NCI-H748 (cell line): Measurements from ENCODE around the gene COPZ2.
A peak's percentile ranks its signal among the peaks of the same experiment; 100 is the strongest.
"Not testable (repeated sequence)": the region's sequence is repeated elsewhere in the genome, so short reads cannot be mapped to it uniquely, and the experiment has no call there.

ENCODE experiments used
- DNase-seq: peaks from one replicate; lab custom pipeline; 2025; ENCODE audit not compliant: unreplicated experiment; lab: John Stamatoyannopoulos, UW

Gene COPZ2

GRCh38 chr17:48010193-48010592 is 27.4 kb downstream of the COPZ2 start:
- DNase-seq = no peak

GRCh38 chr17:48006936-48007709 is 30.5 kb downstream of the COPZ2 start:
- DNase-seq = no peak

- no peak for DNase-seq
Measured at GRCh38 chr17:48004983-48005382, 32.6 kb downstream of the COPZ2 start.

GRCh38 chr17:48003417-48004151 is 34.0 kb downstream of the COPZ2 start:
- peak; percentile 92 for DNase-seq

- peak; percentile 77 for DNase-seq
Measured at GRCh38 chr17:48002916-48003416, 34.6 kb downstream of the COPZ2 start.

- DNase-seq = peak; percentile 67
Measured at GRCh38 chr17:48002266-48002915, 35.2 kb downstream of the COPZ2 start.

- not testable (repeated sequence) for DNase-seq
Measured at GRCh38 chr17:48001657-48002056, 35.9 kb downstream of the COPZ2 start.

GRCh38 chr17:48001197-48001596 is 36.4 kb downstream of the COPZ2 start:
- DNase-seq = no peak

GRCh38 chr17:47999582-47999981 is 38.0 kb downstream of the COPZ2 start:
- no peak for DNase-seq

- DNase-seq = no peak
Measured at GRCh38 chr17:47998044-47998443, 39.6 kb downstream of the COPZ2 start.

- DNase-seq = no peak
Measured at GRCh38 chr17:47997586-47997985, 40.0 kb downstream of the COPZ2 start.

- DNase-seq = no peak
Measured at GRCh38 chr17:47996201-47996600, 41.4 kb downstream of the COPZ2 start.

GRCh38 chr17:47995241-47995935 is 42.2 kb downstream of the COPZ2 start:
- peak; percentile 18 for DNase-seq

- DNase-seq = no peak
Measured at GRCh38 chr17:47994724-47995123, 42.9 kb downstream of the COPZ2 start.

- no peak for DNase-seq
Measured at GRCh38 chr17:47993964-47994363, 43.6 kb downstream of the COPZ2 start.

- no peak for DNase-seq
Measured at GRCh38 chr17:47993031-47993564, 44.5 kb downstream of the COPZ2 start.

- no peak for DNase-seq
Measured at GRCh38 chr17:47992216-47992615, 45.4 kb downstream of the COPZ2 start.

GRCh38 chr17:47990962-47991731 is 46.5 kb downstream of the COPZ2 start:
- DNase-seq = no peak

GRCh38 chr17:47989700-47990099 is 47.9 kb downstream of the COPZ2 start:
- no peak for DNase-seq

GRCh38 chr17:47989159-47989558 is 48.4 kb downstream of the COPZ2 start:
- no peak for DNase-seq
